IMR-90 (cell line): Measurements from ENCODE around the gene TLL1.

ENCODE experiments used
- BHLHE40 ChIP-seq: fragments of 150-350 bp; IDR thresholded peaks from 2 replicates; pipeline ENCODE4 v1.6.1; 2016; ENCODE audit warnings: mild to moderate bottlenecking, low read depth, low read length
- CEBPB ChIP-seq: IDR thresholded peaks from 2 replicates; pipeline ENCODE4 v1.6.1; 2012; ENCODE audit warnings: low read depth, low read length, improper control_type of control experiment
- CHD1 ChIP-seq: IDR thresholded peaks from 2 replicates; pipeline ENCODE4 v1.6.1; 2012; ENCODE audit warnings: low read depth, low read length, improper control_type of control experiment
- MAFK ChIP-seq: IDR thresholded peaks from 2 replicates; pipeline ENCODE4 v1.6.1; 2012; ENCODE audit warnings: low read depth, low read length, improper control_type of control experiment
- MXI1 ChIP-seq: IDR thresholded peaks from 2 replicates; pipeline ENCODE4 v1.6.1; 2012; ENCODE audit warnings: low read depth, mild to moderate bottlenecking, low read length, moderate library complexity, borderline replicate concordance
- POLR2A ChIP-seq: IDR thresholded peaks from 2 replicates; pipeline ENCODE4 v1.6.1; 2012; ENCODE audit warnings: mild to moderate bottlenecking, low read depth, low read length
- RAD21 ChIP-seq: IDR thresholded peaks from 2 replicates; pipeline ENCODE4 v1.6.1; 2012; ENCODE audit warnings: low read length, improper control_type of control experiment
- RCOR1 ChIP-seq: IDR thresholded peaks from 2 replicates; pipeline ENCODE4 v1.6.1; 2012; ENCODE audit warnings: mild to moderate bottlenecking, low read length, improper control_type of control experiment; ENCODE audit not compliant: insufficient replicate concordance
- RFX5 ChIP-seq: IDR thresholded peaks from 2 replicates; pipeline ENCODE4 v1.8.0; 2012; ENCODE audit warnings: low read depth, mild to moderate bottlenecking, low read length, moderate library complexity
- USF2 ChIP-seq: fragments of 150-350 bp; IDR thresholded peaks from 2 replicates; pipeline ENCODE4 v1.6.1; 2017; ENCODE audit warnings: mild to moderate bottlenecking, antibody characterized with exemption, low read length, low read depth
- TF ChIP-seq, protein P1 (sequence below): conservative IDR thresholded peaks from 2 replicates; pipeline ENCODE4 v1.5.1; 2012; ENCODE audit warnings: mild to moderate bottlenecking, low read depth, low read length, improper control_type of control experiment

GRCh38 chr4:165906272-165906671 is 33.2 kb downstream of the TLL1 start:
- TF ChIP-seq CHD1 (no peak), RAD21 (no peak), MAFK (no peak), RFX5 (no peak), BHLHE40 (no peak), RCOR1 (no peak), POLR2A (no peak), MXI1 (no peak), CEBPB (no peak), USF2 (no peak)
- TF ChIP-seq, protein P1, sequence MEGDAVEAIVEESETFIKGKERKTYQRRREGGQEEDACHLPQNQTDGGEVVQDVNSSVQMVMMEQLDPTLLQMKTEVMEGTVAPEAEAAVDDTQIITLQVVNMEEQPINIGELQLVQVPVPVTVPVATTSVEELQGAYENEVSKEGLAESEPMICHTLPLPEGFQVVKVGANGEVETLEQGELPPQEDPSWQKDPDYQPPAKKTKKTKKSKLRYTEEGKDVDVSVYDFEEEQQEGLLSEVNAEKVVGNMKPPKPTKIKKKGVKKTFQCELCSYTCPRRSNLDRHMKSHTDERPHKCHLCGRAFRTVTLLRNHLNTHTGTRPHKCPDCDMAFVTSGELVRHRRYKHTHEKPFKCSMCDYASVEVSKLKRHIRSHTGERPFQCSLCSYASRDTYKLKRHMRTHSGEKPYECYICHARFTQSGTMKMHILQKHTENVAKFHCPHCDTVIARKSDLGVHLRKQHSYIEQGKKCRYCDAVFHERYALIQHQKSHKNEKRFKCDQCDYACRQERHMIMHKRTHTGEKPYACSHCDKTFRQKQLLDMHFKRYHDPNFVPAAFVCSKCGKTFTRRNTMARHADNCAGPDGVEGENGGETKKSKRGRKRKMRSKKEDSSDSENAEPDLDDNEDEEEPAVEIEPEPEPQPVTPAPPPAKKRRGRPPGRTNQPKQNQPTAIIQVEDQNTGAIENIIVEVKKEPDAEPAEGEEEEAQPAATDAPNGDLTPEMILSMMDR: no peak
